OCI-LY1 (cell line): ENCODE data around the gene PDGFD.
A peak's percentile ranks its signal among the peaks of the same experiment; 100 is the strongest.

Experiments used
- H2AFZ ChIP-seq: fragments of 200-600 bp; sonication (generic), shearing (Covaris generic); 2 replicates; pipeline ENCODE4 v1.6.0; 2014; ENCODE audit warnings: antibody characterized with exemption, mild to moderate bottlenecking, low read length
- H3F3A ChIP-seq: fragments of 200-600 bp; sonication (generic), shearing (Covaris generic); 2 replicates; pipeline ENCODE4 v1.6.0; 2014; ENCODE audit warnings: mild to moderate bottlenecking, antibody characterized with exemption, low read length, moderate library complexity; ENCODE audit not compliant: insufficient read depth
- H3K27ac ChIP-seq: fragments of 200-600 bp; sonication (generic); 2 replicates; pipeline ENCODE4 v1.5.1; 2014; ENCODE audit warnings: low read length, mixed run types, mild to moderate bottlenecking, low read depth; ENCODE audit not compliant: poor library complexity, severe bottlenecking
- H3K27me3 ChIP-seq: fragments of 200-600 bp; sonication (generic); 2 replicates; pipeline ENCODE4 v1.6.0; 2014; ENCODE audit warnings: antibody characterized with exemption, mild to moderate bottlenecking, low read length, moderate library complexity; ENCODE audit not compliant: insufficient read depth
- H3K36me3 ChIP-seq: fragments of 200-600 bp; sonication (generic); 2 replicates; pipeline ENCODE4 v1.6.1; 2014; ENCODE audit warnings: mild to moderate bottlenecking, antibody characterized with exemption, low read length, moderate library complexity, mixed read lengths; ENCODE audit not compliant: insufficient read depth
- H3K4me1 ChIP-seq: fragments of 200-600 bp; sonication (generic); 2 replicates; pipeline ENCODE4 v1.5.1; 2014; ENCODE audit warnings: mild to moderate bottlenecking, low read length, moderate library complexity; ENCODE audit not compliant: insufficient read depth, severe bottlenecking
- H3K4me2 ChIP-seq: fragments of 200-600 bp; sonication (generic), shearing (Covaris generic); 2 replicates; pipeline ENCODE4 v1.6.1; 2014; ENCODE audit warnings: low read length
- H3K4me3 ChIP-seq: fragments of 200-600 bp; sonication (generic); 2 replicates; pipeline ENCODE4 v1.5.1; 2014; ENCODE audit warnings: low read length, low read depth, mild to moderate bottlenecking, mixed read lengths; ENCODE audit not compliant: poor library complexity, severe bottlenecking
- H3K79me2 ChIP-seq: fragments of 200-600 bp; shearing (Covaris generic); 2 replicates; pipeline ENCODE4 v1.6.1; 2016; ENCODE audit warnings: mixed run types, low read length, mixed read lengths; ENCODE audit not compliant: insufficient read depth
- H3K9ac ChIP-seq: fragments of 200-600 bp; sonication (generic), shearing (Covaris generic); 2 replicates; pipeline ENCODE4 v1.6.1; 2014; ENCODE audit warnings: mild to moderate bottlenecking, low read length, mixed read lengths
- H3K9me2 ChIP-seq: fragments of 200-600 bp; sonication (generic), shearing (Covaris generic); 2 replicates; pipeline ENCODE4 v1.6.1; 2014; ENCODE audit warnings: low read depth, mild to moderate bottlenecking, low read length, mixed read lengths
- H3K9me3 ChIP-seq: fragments of 200-600 bp; shearing (Covaris generic); 2 replicates; pipeline ENCODE4 v1.6.1; 2014; ENCODE audit warnings: low read length, mixed read lengths
- H4K20me1 ChIP-seq: fragments of 200-600 bp; sonication (generic), shearing (Covaris generic); 2 replicates; pipeline ENCODE4 v1.6.0; 2016; ENCODE audit warnings: mild to moderate bottlenecking, low read length; ENCODE audit not compliant: insufficient read depth
- CTCF ChIP-seq: fragments of 200-600 bp; sonication (generic), shearing (Covaris generic); IDR thresholded peaks from 2 replicates; pipeline ENCODE4 v1.5.1; 2017; ENCODE audit warnings: mild to moderate bottlenecking, antibody characterized with exemption, low read length, moderate library complexity, mixed read lengths
- EZH2 ChIP-seq: fragments of 200-600 bp; sonication (generic), shearing (Covaris generic); IDR thresholded peaks from 2 replicates; pipeline ENCODE4 v1.8.0; 2017; ENCODE audit warnings: borderline replicate concordance, mixed run types, mild to moderate bottlenecking, antibody characterized with exemption, low read length, moderate library complexity, mixed read lengths

The PDGFD gene

GRCh38 chr11:104078245-104078644 lies 85.7 kb downstream of the PDGFD start:
- H3K9me2 ChIP-seq, result no peaks in the 10 kb centered on the region
- no peaks in the 10 kb centered on the region for H3K27me3 ChIP-seq
- H3K4me1 ChIP-seq, result peaks cover 36% of the 10 kb centered on the region
- no peak overlapping the region for H2AFZ ChIP-seq
- H3K9ac ChIP-seq, result no peak overlapping the region
- H3K27ac ChIP-seq, result no peak overlapping the region
- H4K20me1 ChIP-seq, result no peaks in the 10 kb centered on the region
- no peaks in the 10 kb centered on the region for H3F3A ChIP-seq
- H3K36me3 ChIP-seq, result no peaks in the 10 kb centered on the region
- H3K79me2 ChIP-seq, result no peaks in the 10 kb centered on the region
- no peaks in the 10 kb centered on the region for H3K9me3 ChIP-seq
- no peak overlapping the region for H3K4me3 ChIP-seq
- no peak overlapping the region; the same call in 1 of the 2 replicates for H3K4me2 ChIP-seq
- TF ChIP-seq CTCF (no peak), EZH2 (no peak)

GRCh38 chr11:104076455-104076854 lies 87.5 kb downstream of the PDGFD start:
- Histone ChIP-seq H3K9me3 (no peaks in the 10 kb centered on the region), H3K9ac (no peak overlapping the region), H3K79me2 (no peaks in the 10 kb centered on the region), H3K36me3 (no peaks in the 10 kb centered on the region), H3K9me2 (no peaks in the 10 kb centered on the region), H3K27me3 (no peaks in the 10 kb centered on the region), H3K4me3 (no peak overlapping the region), H3K4me2 (no peak overlapping the region), H3F3A (no peaks in the 10 kb centered on the region), H4K20me1 (no peaks in the 10 kb centered on the region), H2AFZ (no peak overlapping the region), H3K4me1 (peaks cover 53% of the 10 kb centered on the region), H3K27ac (no peak overlapping the region)
- TF ChIP-seq EZH2 (no peak), CTCF (no peak)

GRCh38 chr11:104075706-104076105 lies 88.2 kb downstream of the PDGFD start:
- no peaks in the 10 kb centered on the region for H3K27me3 ChIP-seq
- H3F3A ChIP-seq, result no peaks in the 10 kb centered on the region
- no peak overlapping the region for H2AFZ ChIP-seq
- no peaks in the 10 kb centered on the region for H3K79me2 ChIP-seq
- H4K20me1 ChIP-seq, result no peaks in the 10 kb centered on the region
- no peak overlapping the region for H3K9ac ChIP-seq
- H3K27ac ChIP-seq, result peak overlapping the region; percentile 84
- peaks cover 53% of the 10 kb centered on the region for H3K4me1 ChIP-seq
- no peak overlapping the region for H3K4me3 ChIP-seq
- no peaks in the 10 kb centered on the region for H3K36me3 ChIP-seq
- no peaks in the 10 kb centered on the region for H3K9me3 ChIP-seq
- TF ChIP-seq EZH2 (no peak), CTCF (no peak)
- H3K4me2 ChIP-seq, result peak overlapping the region; percentile 28; the same call in 1 of the 2 replicates
- no peaks in the 10 kb centered on the region for H3K9me2 ChIP-seq
